Tibial artery (tissue), 4 donors: ENCODE results near the gene TTLL9.
A peak's percentile ranks its signal among the peaks of the same experiment; 100 is the strongest.

Experiments
- DNase-seq, 2 donors: peaks; one replicate each; pipeline ENCODE4 v3.0.0-alpha.2; 2019
- H3K27ac ChIP-seq, 2 donors: fragments of 200-600 bp; sonication (generic) in 1 of 2; 1 replicate in 1 of 2; 2 replicates in 1 of 2; pipeline ENCODE4 v1.5.1; 2018 to 2019; ENCODE audit warnings: mild to moderate bottlenecking in 1 of 2
- H3K27me3 ChIP-seq, 2 donors: fragments of 200-600 bp; sonication (generic) in 1 of 2; one replicate each; pipeline versions ENCODE4 v1.5.1 to v1.6.0; 2016 to 2019
- H3K36me3 ChIP-seq, 3 donors: fragments of 200-600 bp; sonication (generic) in 2 of 3; one replicate each; pipeline ENCODE4 v1.5.1; 2016 to 2019; ENCODE audit warnings: mild to moderate bottlenecking in 2 of 3
- H3K4me1 ChIP-seq, 4 donors: fragments of 200-600 bp; sonication (generic) in 2 of 4; 1 replicate in 3 of 4; 2 replicates in 1 of 4; pipeline ENCODE4 v1.5.1; 2016 to 2019
- H3K4me3 ChIP-seq, 2 donors: fragments of 200-600 bp; sonication (generic) in 1 of 2; 1 replicate in 1 of 2; 2 replicates in 1 of 2; pipeline ENCODE4 v1.5.1; 2018 to 2019; ENCODE audit warnings: mild to moderate bottlenecking in 2 of 2
- H3K9me3 ChIP-seq, 3 donors: fragments of 200-600 bp; sonication (generic) in 1 of 3; one replicate each; pipeline ENCODE4 v1.5.1; 2016 to 2019
- intact Hi-C: fragments of 100-400 bp; cut with DNase I; formaldehyde crosslinking; loops from one replicate; pipeline ENCODE4 v1.15.0; 2023; ENCODE audit warnings: low total_unique reads
- TF ChIP-seq, protein P1 (sequence below), 2 experiments: fragments of 200-600 bp in 1 of 2; fragments of 450-650 bp in 1 of 2; IDR thresholded peaks; one replicate each; pipeline ENCODE4 v1.5.1; 2017 to 2019; ENCODE audit warnings: antibody characterized with exemption in 2 of 2, mild to moderate bottlenecking in 1 of 2, moderate library complexity in 1 of 2

The TTLL9 gene

DNA sequence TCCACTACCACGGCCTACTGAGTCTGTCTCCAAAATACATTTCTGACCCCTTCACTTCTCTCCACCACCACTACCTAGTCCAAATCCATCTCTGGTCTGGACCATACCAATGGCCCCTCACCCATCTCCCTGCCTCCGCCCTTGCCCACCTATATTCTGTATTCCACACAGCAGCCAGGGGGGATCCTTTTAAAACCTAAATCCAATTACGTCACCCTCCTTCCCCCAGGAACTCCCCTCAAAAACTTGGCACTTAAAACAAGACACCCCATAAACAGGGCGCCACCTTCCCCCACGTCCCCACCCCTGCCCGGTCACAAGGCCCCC is 80.7 kb downstream of the TTLL9 start:
- Histone ChIP-seq H3K9me3 (no peaks in the 10 kb centered on the region), H3K27me3 (no peaks in the 10 kb centered on the region), H3K27ac (peak overlapping the region; percentile 83), H3K4me1 (peaks cover 0 to 26% (median 16%) of the 10 kb centered on the region in 4 donors), H3K4me3 (peak overlapping the region; percentile 81 to 84), H3K36me3 (peaks cover 27 to 40% (median 33%) of the 10 kb centered on the region in 3 donors)
- intact Hi-C loops, result loop anchor here (5.0 to 10.0 kb wide), 5 partner anchors 81 to 286 kb away; partner anchors contain the start of gene BCL2L1
- TF ChIP-seq, protein P1, sequence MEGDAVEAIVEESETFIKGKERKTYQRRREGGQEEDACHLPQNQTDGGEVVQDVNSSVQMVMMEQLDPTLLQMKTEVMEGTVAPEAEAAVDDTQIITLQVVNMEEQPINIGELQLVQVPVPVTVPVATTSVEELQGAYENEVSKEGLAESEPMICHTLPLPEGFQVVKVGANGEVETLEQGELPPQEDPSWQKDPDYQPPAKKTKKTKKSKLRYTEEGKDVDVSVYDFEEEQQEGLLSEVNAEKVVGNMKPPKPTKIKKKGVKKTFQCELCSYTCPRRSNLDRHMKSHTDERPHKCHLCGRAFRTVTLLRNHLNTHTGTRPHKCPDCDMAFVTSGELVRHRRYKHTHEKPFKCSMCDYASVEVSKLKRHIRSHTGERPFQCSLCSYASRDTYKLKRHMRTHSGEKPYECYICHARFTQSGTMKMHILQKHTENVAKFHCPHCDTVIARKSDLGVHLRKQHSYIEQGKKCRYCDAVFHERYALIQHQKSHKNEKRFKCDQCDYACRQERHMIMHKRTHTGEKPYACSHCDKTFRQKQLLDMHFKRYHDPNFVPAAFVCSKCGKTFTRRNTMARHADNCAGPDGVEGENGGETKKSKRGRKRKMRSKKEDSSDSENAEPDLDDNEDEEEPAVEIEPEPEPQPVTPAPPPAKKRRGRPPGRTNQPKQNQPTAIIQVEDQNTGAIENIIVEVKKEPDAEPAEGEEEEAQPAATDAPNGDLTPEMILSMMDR (IDR thresholded peaks at IDR 0.05), result no peak
- DNase-seq, result no peak

DNA sequence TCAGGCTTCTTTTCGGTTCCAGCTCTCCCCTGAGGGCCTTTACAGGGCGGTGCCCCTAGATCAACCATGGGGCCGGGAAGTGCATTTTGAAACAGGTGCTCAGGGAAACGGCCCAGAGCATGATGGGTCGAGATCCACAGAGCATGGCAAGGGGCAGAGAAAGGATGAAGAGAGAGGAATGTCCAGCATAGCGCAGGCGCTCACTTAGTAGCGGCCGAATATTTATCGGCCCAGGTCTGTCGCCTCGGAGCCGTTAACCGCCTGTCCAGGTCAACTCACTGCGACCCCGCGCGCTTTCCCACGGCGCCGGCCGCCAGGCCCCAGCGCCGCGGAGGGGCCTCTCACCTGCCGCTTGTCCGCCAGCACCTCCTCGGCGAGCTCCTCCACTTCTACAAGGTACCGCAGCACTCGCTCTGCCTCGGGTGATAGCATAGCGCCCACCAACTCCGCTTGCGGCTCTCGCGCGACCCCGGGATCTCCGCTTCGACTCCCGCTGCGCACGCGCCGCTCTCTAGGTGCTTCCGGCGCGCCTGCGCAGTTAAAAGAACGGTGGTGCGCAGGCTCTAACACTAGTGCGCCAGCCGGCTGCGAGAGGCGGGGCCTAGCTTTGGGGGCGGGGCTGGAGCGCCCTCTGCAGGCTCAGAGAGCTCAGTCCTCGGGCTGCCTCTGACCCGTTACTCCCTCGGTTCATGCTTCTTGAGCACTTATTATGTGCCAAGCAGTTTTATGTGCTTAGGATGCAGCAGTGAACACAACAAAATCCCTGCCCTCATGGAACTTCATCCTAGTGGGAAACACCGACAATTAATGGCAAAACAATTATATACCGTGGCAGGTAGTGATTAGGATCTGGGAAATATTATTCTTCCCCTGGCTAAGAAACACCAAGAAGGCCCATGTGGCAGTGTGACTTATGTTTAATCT is 81.4 kb downstream of the TTLL9 start, which contains the start of gene PDRG1:
TSS of gene PDRG1 (minus strand) at position 517 of the 924 bp plus-strand sequence. CDS start at position 432, 85 bp downstream.
- Histone ChIP-seq H3K27ac (peak within 1 kb of the TSS; percentile 83), H3K4me3 (peak within 1 kb of the TSS; percentile 81 to 84), H3K27me3 (peaks cover 0 to 5% of the 10 kb centered on the region in 2 donors), H3K4me1 (peaks cover 0 to 26% (median 16%) of the 10 kb centered on the region in 4 donors), H3K9me3 (no peaks in the 10 kb centered on the region), H3K36me3 (peaks cover 21 to 34% (median 27%) of the 10 kb centered on the region in 3 donors)
- TF ChIP-seq, protein P1 (IDR thresholded peaks at IDR 0.05), result peak; percentile 91 to 94
- intact Hi-C loops, result loop anchor here (5.0 to 10.0 kb wide), 5 partner anchors 81 to 287 kb away; partner anchors contain the start of gene BCL2L1
- DNase-seq, result peak; percentile 92 to 96

GRCh38 chr20:31953556-31954148 is 83.2 kb downstream of the TTLL9 start:
- Histone ChIP-seq H3K4me3 (no peak overlapping the region), H3K9me3 (no peaks in the 10 kb centered on the region), H3K36me3 (peaks cover 2 to 15% (median 8%) of the 10 kb centered on the region in 3 donors), H3K27me3 (peaks cover 0 to 15% of the 10 kb centered on the region in 2 donors), H3K4me1 (peaks cover 0 to 26% (median 16%) of the 10 kb centered on the region in 4 donors), H3K27ac (no peak overlapping the region)
- intact Hi-C loops, result loop anchor here (5.0 to 10.0 kb wide), 5 partner anchors 79 to 289 kb away; partner anchors contain the start of gene BCL2L1
- TF ChIP-seq, protein P1 (IDR thresholded peaks at IDR 0.05), result no peak
- DNase-seq, result no peak

DNA sequence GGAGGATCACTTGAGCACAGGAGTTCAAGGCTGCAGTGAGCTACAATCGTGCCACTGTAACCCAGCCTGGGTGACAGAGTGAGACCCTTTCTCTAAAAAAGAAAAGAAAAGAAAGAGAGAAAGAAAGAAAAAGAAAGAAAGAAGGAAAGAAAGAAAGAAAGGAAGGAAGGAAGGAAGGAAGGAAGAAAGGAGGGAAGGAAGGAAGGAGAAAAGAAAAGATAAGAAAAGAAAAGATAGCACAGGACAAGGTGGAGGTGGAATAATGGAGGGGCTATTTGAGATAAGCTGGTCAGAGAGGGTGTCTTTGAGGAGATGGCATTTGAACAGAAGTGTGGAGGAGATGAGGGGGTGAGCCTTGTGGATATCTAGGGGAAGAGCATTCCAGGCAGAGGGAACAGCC is 84.1 kb downstream of the TTLL9 start:
- intact Hi-C loops, result loop anchor here (5.0 to 10.0 kb wide), 5 partner anchors 78 to 290 kb away; partner anchors contain the start of gene BCL2L1
- peaks cover 0 to 19% of the 10 kb centered on the region in 2 donors for H3K27me3 ChIP-seq
- TF ChIP-seq, protein P1 (IDR thresholded peaks at IDR 0.05), result no peak
- no peak for DNase-seq
- H3K9me3 ChIP-seq, result no peaks in the 10 kb centered on the region
- peaks cover 0 to 6% (median 0%) of the 10 kb centered on the region in 3 donors for H3K36me3 ChIP-seq
- no peak overlapping the region for H3K27ac ChIP-seq
- peaks cover 0 to 19% (median 16%) of the 10 kb centered on the region in 4 donors for H3K4me1 ChIP-seq
- H3K4me3 ChIP-seq, result no peak overlapping the region
